Heart right ventricle (tissue), 16 donors: ENCODE data around the gene PPP1R7. TPM values are rescaled to one million over a fixed set of nuclear protein-coding genes. Genes with fewer than 3 reads are reported as not detected.

Experiments
- ATAC-seq, 8 donors: fragments of 200-7000 bp; cut with Tn5 transposase; one replicate each; pipeline ENCODE4 v1.9.1; 2020; ENCODE audit warnings: mild to moderate bottlenecking in 8 of 8, moderate library complexity in 8 of 8, moderate number of reproducible peaks in 1 of 8
- DNase-seq, 2 donors: peaks; one replicate each; pipeline ENCODE4 v3.0.0-alpha.2; 2020
- H3K27ac ChIP-seq, 10 donors: fragments of 200-600 bp; sonication (generic) in 2 of 10; one replicate each; pipeline versions ENCODE4 v1.5.0 to v1.8.0; 2020 to 2022; ENCODE audit warnings: mild to moderate bottlenecking in 3 of 10
- H3K27me3 ChIP-seq, 7 donors: fragments of 200-600 bp; one replicate each; pipeline ENCODE4 v1.8.0; 2021 to 2022; ENCODE audit warnings: mild to moderate bottlenecking in 2 of 7
- H3K36me3 ChIP-seq, 9 donors: fragments of 200-600 bp; sonication (generic) in 1 of 9; one replicate each; pipeline versions ENCODE4 v1.5.0 to v1.8.0; 2020 to 2022; ENCODE audit warnings: mild to moderate bottlenecking in 2 of 9
- H3K4me1 ChIP-seq, 9 donors: fragments of 200-600 bp; sonication (generic) in 1 of 9; one replicate each; pipeline versions ENCODE4 v1.5.0 to v1.8.0; 2020 to 2022; ENCODE audit warnings: mild to moderate bottlenecking in 4 of 9
- H3K4me3 ChIP-seq, 10 donors: fragments of 200-600 bp; sonication (generic) in 2 of 10; one replicate each; pipeline versions ENCODE4 v1.5.0 to v1.8.0; 2020 to 2022; ENCODE audit warnings: mild to moderate bottlenecking in 7 of 10, moderate library complexity in 2 of 10
- H3K9me3 ChIP-seq, 11 donors: fragments of 200-600 bp in 10 of 11; sonication (generic) in 2 of 11; one replicate each; pipeline versions ENCODE4 v1.5.0 to v1.8.0; 2013 to 2022; ENCODE audit warnings: mild to moderate bottlenecking in 2 of 11, control low read depth in 1 of 11, moderate library complexity in 1 of 11
- CTCF ChIP-seq, 9 donors: fragments of 200-600 bp; sonication (generic) in 2 of 9; IDR thresholded peaks; one replicate each; pipeline versions ENCODE4 v1.5.0 to v1.8.0; 2021 to 2022; ENCODE audit warnings: antibody characterized with exemption in 9 of 9, mild to moderate bottlenecking in 5 of 9, moderate library complexity in 1 of 9
- WGBS, 2 donors: extraction: QIAGEN DNeasy Blood & Tissue Kit; methylation state at CpG; one replicate each; pipeline ENCODE4 v1.1.7; 2013; ENCODE audit warnings: inconsistent platforms in 1 of 2; 5-methylcytosine and 5-hydroxymethylcytosine counted together
- intact Hi-C, 10 donors: fragments of 100-400 bp; cut with DNase I; formaldehyde crosslinking; loops; one replicate each; pipeline versions ENCODE4 v1.11.1 to v1.14.2; 2022
- polyA plus RNA-seq, 2 donors: library from polyadenylated mRNA; stranded (reverse); fragments of 200-250 nt; gene quantifications; one replicate each; pipeline ENCODE4 v1.2.3, GENCODE V29; 2013
- total RNA-seq, 10 donors: library from RNA; stranded (reverse); fragmentation: NEBNext Ultra II Directional in 3 of 10; extraction: Animal tissue kit (Norgen Biotek cat#: 25700) in 3 of 10; gene quantifications; one replicate each; pipeline versions ENCODE4 v1.2.1 to v1.2.4, GENCODE V29; 2021 to 2023
- donor health status: Arrhythmogenic right ventricular cardiomyopathy.
- donor health status: ischemic (EF 13 %, LVEDD 7.1; RV severe dilation, severe dysfunction).
- donor health status: healthy with polysubstance abuse.
- donor health status: DM: no; HTN: yes; CAD: no.
- donor health status: DM: no; HTN: no; CAD: no.
- donor health status: ischemic (EF 25% LVEDD 6.9; RV normal size, moderate dysfunction).
- donor health status: ischemic (EF 25% LVEDD 5.7; RV mildly dilated, moderate dysfunction).
- donor health status: healthy.
- donor health status: DM: yes; HTN: yes; CAD: no.
- donor health status: Ischemic cardiomyopathy.
- donor health status: ischemic (EF 35%, LVEDD 5.7; RV mildly dilated, moderate dysfunction).
- donor health status: nonischemic (EF 11% LVEDD 7.7; RV severe dilation, severe dysfunction).
- donor health status: DM: yes; HTN: yes; CAD: no.
- donor health status: PGD.
- donor health status: ischemic (EF 29% LVEDD 5.4; RV normal size, mild dysfunction).
- donor health status: nonischemic (EF 23%, LVEDD 6.1; RV moderate dilation, normal function).

Gene PPP1R7
- total and polyA plus RNA-seq, 12 donors: 64.1 to 91.3 (median 77.3) TPM

GRCh38 chr2:241142063-241142462 is 8.2 kb upstream of the PPP1R7 start:
- Histone ChIP-seq H3K27me3 (no peaks in the 10 kb centered on the region), H3K4me3 (no peak overlapping the region), H3K27ac (no peak overlapping the region), H3K36me3 (peaks cover 0 to 22% (median 0%) of the 10 kb centered on the region in 9 donors), H3K4me1 (no peaks in the 10 kb centered on the region), H3K9me3 (no peaks in the 10 kb centered on the region)
- intact Hi-C loops: no loop called here
- ATAC-seq: no peak
- TF ChIP-seq CTCF (IDR thresholded peaks at IDR 0.05): no peak
- WGBS, 2 donors: 95 to 97% methylated on average over 6 of the region's 6 CpGs
- DNase-seq: no peak

GRCh38 chr2:241142593-241142992 is 7.7 kb upstream of the PPP1R7 start:
- H3K36me3 ChIP-seq: peaks cover 0 to 20% (median 0%) of the 10 kb centered on the region in 9 donors
- H3K9me3 ChIP-seq: no peaks in the 10 kb centered on the region
- TF ChIP-seq CTCF (IDR thresholded peaks at IDR 0.05): no peak
- H3K4me1 ChIP-seq: no peaks in the 10 kb centered on the region
- ATAC-seq: no peak
- DNase-seq: no peak
- no peak overlapping the region for H3K27ac ChIP-seq
- intact Hi-C loops: no loop called here
- WGBS, 2 donors: 90 to 94% methylated on average over 9 of the region's 9 CpGs
- H3K27me3 ChIP-seq: no peaks in the 10 kb centered on the region
- H3K4me3 ChIP-seq: no peak overlapping the region

- Histone ChIP-seq H3K4me3 (no peak overlapping the region), H3K4me1 (peaks cover 2 to 15% (median 13%) of the 10 kb centered on the region in 9 donors), H3K27me3 (no peaks in the 10 kb centered on the region), H3K27ac (no peak overlapping the region), H3K36me3 (peaks cover 0 to 4% (median 0%) of the 10 kb centered on the region in 9 donors), H3K9me3 (no peaks in the 10 kb centered on the region)
- DNase-seq (no peak), ATAC-seq (no peak)
- intact Hi-C loops: no loop called here
- no peak for TF ChIP-seq CTCF (IDR thresholded peaks at IDR 0.05)
- WGBS, 2 donors: 78 to 85% methylated on average over 4 of the region's 4 CpGs
Observed at GRCh38 chr2:241146286-241146685, 4.0 kb upstream of the PPP1R7 start.

GRCh38 chr2:241147336-241147735 is 2.9 kb upstream of the PPP1R7 start:
- Histone ChIP-seq H3K4me3 (no peak overlapping the region), H3K4me1 (peaks cover 2 to 24% (median 20%) of the 10 kb centered on the region in 9 donors), H3K27ac (no peak overlapping the region), H3K27me3 (no peaks in the 10 kb centered on the region), H3K36me3 (peaks cover 0 to 2% (median 0%) of the 10 kb centered on the region in 9 donors), H3K9me3 (no peaks in the 10 kb centered on the region)
- TF ChIP-seq CTCF (IDR thresholded peaks at IDR 0.05): no peak
- 98 to 99% methylated on average over 3 of the region's 3 CpGs for WGBS, 2 donors
- no peak for DNase-seq
- intact Hi-C loops: no loop called here
- no peak for ATAC-seq
